ENCODE results near the gene SETD4.

- TF ChIP-seq CTCF (IDR thresholded peaks at IDR 0.05) = no peak
- TF ChIP-seq POLR2A (IDR thresholded peaks at IDR 0.05) = no peak
These were observed 12.3 kb upstream of the SETD4 start for GRCh38 chr21:36072453-36073162.

Data from right lobe of liver (tissue), 4 donors.